ENCODE data around the gene TRPM6.

The TRPM6 gene

GRCh38 chr9:74771672-74772071 is 116.0 kb downstream of the TRPM6 start:
- Mint-ChIP-seq H3K27ac (peak overlapping the region; percentile 92), H3K4me1 (ENCODE audit: low read depth) (peaks cover 24% of the 10 kb centered on the region), H3K36me3 (ENCODE audit: low read depth) (no peaks in the 10 kb centered on the region), H3K9me3 (no peaks in the 10 kb centered on the region), H3K27me3 (peaks cover 31% of the 10 kb centered on the region), H3K4me3 (peak overlapping the region; percentile 31)
- no peak for DNase-seq

- H3K9me3 Mint-ChIP-seq, result no peaks in the 10 kb centered on the region
- no peaks in the 10 kb centered on the region for H3K36me3 Mint-ChIP-seq (ENCODE audit: low read depth)
- peak overlapping the region; percentile 46 for H3K4me3 Mint-ChIP-seq
- DNase-seq, result no peak
- H3K27me3 Mint-ChIP-seq, result peaks cover 31% of the 10 kb centered on the region
- H3K27ac Mint-ChIP-seq, result peak overlapping the region; percentile 93
- H3K4me1 Mint-ChIP-seq (ENCODE audit: low read depth), result peaks cover 24% of the 10 kb centered on the region
These were observed 116.5 kb downstream of the TRPM6 start for GRCh38 chr9:74771262-74771585.

- Mint-ChIP-seq H3K36me3 (ENCODE audit: low read depth) (no peaks in the 10 kb centered on the region), H3K4me1 (ENCODE audit: low read depth) (peaks cover 24% of the 10 kb centered on the region), H3K9me3 (no peaks in the 10 kb centered on the region), H3K4me3 (peak overlapping the region; percentile 46), H3K27ac (peak overlapping the region; percentile 93), H3K27me3 (peaks cover 35% of the 10 kb centered on the region)
- peak; percentile 56 for DNase-seq
These were observed 117.0 kb downstream of the TRPM6 start for GRCh38 chr9:74770508-74771261.

- peaks cover 11% of the 10 kb centered on the region for H3K4me1 Mint-ChIP-seq (ENCODE audit: low read depth)
- H3K9me3 Mint-ChIP-seq, result no peaks in the 10 kb centered on the region
- no peak overlapping the region for H3K4me3 Mint-ChIP-seq
- DNase-seq, result no peak
- peaks cover 33% of the 10 kb centered on the region for H3K27me3 Mint-ChIP-seq
- H3K27ac Mint-ChIP-seq, result no peak overlapping the region
- H3K36me3 Mint-ChIP-seq (ENCODE audit: low read depth), result no peaks in the 10 kb centered on the region
These were observed 122.2 kb downstream of the TRPM6 start for GRCh38 chr9:74765481-74765971.

GRCh38 chr9:74762950-74763349 is 124.8 kb downstream of the TRPM6 start:
- Mint-ChIP-seq H3K27ac (no peak overlapping the region), H3K4me3 (no peak overlapping the region), H3K36me3 (ENCODE audit: low read depth) (no peaks in the 10 kb centered on the region), H3K27me3 (peaks cover 13% of the 10 kb centered on the region), H3K4me1 (ENCODE audit: low read depth) (peaks cover 8% of the 10 kb centered on the region), H3K9me3 (no peaks in the 10 kb centered on the region)
- no peak for DNase-seq

GRCh38 chr9:74760031-74760700 is 127.6 kb downstream of the TRPM6 start:
- no peak overlapping the region for H3K27ac Mint-ChIP-seq
- H3K4me1 Mint-ChIP-seq (ENCODE audit: low read depth), result peaks cover 7% of the 10 kb centered on the region
- no peak overlapping the region for H3K4me3 Mint-ChIP-seq
- H3K36me3 Mint-ChIP-seq (ENCODE audit: low read depth), result no peaks in the 10 kb centered on the region
- DNase-seq, result no peak
- H3K27me3 Mint-ChIP-seq, result peaks cover 8% of the 10 kb centered on the region
- no peaks in the 10 kb centered on the region for H3K9me3 Mint-ChIP-seq

GRCh38 chr9:74755999-74756398 is 131.7 kb downstream of the TRPM6 start:
- Mint-ChIP-seq H3K9me3 (no peaks in the 10 kb centered on the region), H3K27ac (no peak overlapping the region), H3K4me1 (ENCODE audit: low read depth) (peaks cover 7% of the 10 kb centered on the region), H3K36me3 (ENCODE audit: low read depth) (no peaks in the 10 kb centered on the region), H3K27me3 (no peaks in the 10 kb centered on the region), H3K4me3 (no peak overlapping the region)
- no peak for DNase-seq

- H3K27ac Mint-ChIP-seq, result no peak overlapping the region
- peaks cover 3% of the 10 kb centered on the region for H3K4me1 Mint-ChIP-seq (ENCODE audit: low read depth)
- no peak for DNase-seq
- no peak overlapping the region for H3K4me3 Mint-ChIP-seq
- no peaks in the 10 kb centered on the region for H3K27me3 Mint-ChIP-seq
- no peaks in the 10 kb centered on the region for H3K36me3 Mint-ChIP-seq (ENCODE audit: low read depth)
- H3K9me3 Mint-ChIP-seq, result no peaks in the 10 kb centered on the region
These were observed 132.4 kb downstream of the TRPM6 start for GRCh38 chr9:74755355-74755754.

GRCh38 chr9:74753650-74754049 is 134.1 kb downstream of the TRPM6 start:
- Mint-ChIP-seq H3K27me3 (peaks cover 5% of the 10 kb centered on the region), H3K36me3 (ENCODE audit: low read depth) (no peaks in the 10 kb centered on the region), H3K4me3 (no peak overlapping the region), H3K27ac (no peak overlapping the region), H3K4me1 (ENCODE audit: low read depth) (no peaks in the 10 kb centered on the region), H3K9me3 (no peaks in the 10 kb centered on the region)
- DNase-seq, result no peak

- Mint-ChIP-seq H3K4me3 (no peak overlapping the region), H3K4me1 (ENCODE audit: low read depth) (no peaks in the 10 kb centered on the region), H3K27me3 (peaks cover 23% of the 10 kb centered on the region), H3K9me3 (no peaks in the 10 kb centered on the region), H3K27ac (no peak overlapping the region), H3K36me3 (ENCODE audit: low read depth) (no peaks in the 10 kb centered on the region)
- DNase-seq, result no peak
These were observed 138.8 kb downstream of the TRPM6 start for GRCh38 chr9:74748966-74749365.

- Mint-ChIP-seq H3K36me3 (ENCODE audit: low read depth) (no peaks in the 10 kb centered on the region), H3K9me3 (no peaks in the 10 kb centered on the region), H3K4me1 (ENCODE audit: low read depth) (peaks cover 3% of the 10 kb centered on the region), H3K4me3 (no peak overlapping the region), H3K27me3 (peaks cover 48% of the 10 kb centered on the region), H3K27ac (no peak overlapping the region)
- DNase-seq, result no peak
These were observed 144.7 kb downstream of the TRPM6 start for GRCh38 chr9:74742792-74743730.

GRCh38 chr9:74742191-74742790 is 145.4 kb downstream of the TRPM6 start:
- peaks cover 3% of the 10 kb centered on the region for H3K4me1 Mint-ChIP-seq (ENCODE audit: low read depth)
- H3K4me3 Mint-ChIP-seq, result no peak overlapping the region
- H3K9me3 Mint-ChIP-seq, result no peaks in the 10 kb centered on the region
- H3K27ac Mint-ChIP-seq, result no peak overlapping the region
- no peak for DNase-seq
- H3K27me3 Mint-ChIP-seq, result peaks cover 48% of the 10 kb centered on the region
- H3K36me3 Mint-ChIP-seq (ENCODE audit: low read depth), result no peaks in the 10 kb centered on the region

- no peaks in the 10 kb centered on the region for H3K36me3 Mint-ChIP-seq (ENCODE audit: low read depth)
- no peak overlapping the region for H3K4me3 Mint-ChIP-seq
- H3K27me3 Mint-ChIP-seq, result peaks cover 12% of the 10 kb centered on the region
- no peaks in the 10 kb centered on the region for H3K9me3 Mint-ChIP-seq
- DNase-seq, result no peak
- H3K27ac Mint-ChIP-seq, result no peak overlapping the region
- H3K4me1 Mint-ChIP-seq (ENCODE audit: low read depth), result peaks cover 3% of the 10 kb centered on the region
These were observed 151.1 kb downstream of the TRPM6 start for GRCh38 chr9:74736646-74737045.

GRCh38 chr9:74735761-74736160 is 152.0 kb downstream of the TRPM6 start:
- H3K36me3 Mint-ChIP-seq (ENCODE audit: low read depth), result no peaks in the 10 kb centered on the region
- no peaks in the 10 kb centered on the region for H3K9me3 Mint-ChIP-seq
- DNase-seq, result no peak
- H3K27me3 Mint-ChIP-seq, result peaks cover 10% of the 10 kb centered on the region
- H3K4me3 Mint-ChIP-seq, result no peak overlapping the region
- H3K27ac Mint-ChIP-seq, result no peak overlapping the region
- peaks cover 3% of the 10 kb centered on the region for H3K4me1 Mint-ChIP-seq (ENCODE audit: low read depth)

Measured in activated T-cell treated with anti-CD3 and anti-CD28 coated beads, Interleukin-2, amount 50 U/mL, for 24 hours (primary cell).